ENCODE measurements around the gene KLRC4. TPM values are rescaled to one million over a fixed set of nuclear protein-coding genes. Genes with fewer than 3 reads are reported as not detected.
"Not testable (repeated sequence)": the region's sequence is repeated elsewhere in the genome, so short reads cannot be mapped to it uniquely, and the experiment has no call there.

KLRC4 gene
- total RNA-seq, 5 donors from 2014 or later (not counting 1 experiment from before 2014, with no cell fraction given), result 7.1 to 27.1 (median 17.3) TPM

GRCh38 chr12:10425938-10426337 is 16.4 kb upstream of the KLRC4 start:
- H3K27ac Mint-ChIP-seq; ATAC-seq (replicated peaks in 1 of 4); H3K4me3 ChIP-seq (ENCODE audit: control insufficient read depth in 1 of 2, extremely low read depth in 1 of 2, low read length in 1 of 2); H3K36me3 Mint-ChIP-seq; H3K36me3 ChIP-seq (ENCODE audit: control insufficient read depth in 2 of 2, extremely low read depth in 1 of 2, insufficient read depth in 1 of 2, low read length in 1 of 2); H3K9me3 Mint-ChIP-seq; H3K4me3 Mint-ChIP-seq; H3K27ac ChIP-seq (ENCODE audit: low read length); CTCF ChIA-PET; H3K27me3 Mint-ChIP-seq; H3K27me3 ChIP-seq (replicated peaks in 1 of 2; ENCODE audit: control insufficient read depth in 2 of 2, extremely low read depth in 1 of 2, insufficient read depth in 2 of 2, low read length in 1 of 2); POLR2A ChIA-PET; DNase-seq; H3K4me1 Mint-ChIP-seq; H3K4me1 ChIP-seq (ENCODE audit: control insufficient read depth in 1 of 2, extremely low read depth in 1 of 2, insufficient read depth in 2 of 2, low read length in 2 of 2); H3K9me3 ChIP-seq: not testable (repeated sequence)
- 100% methylated on average over 1 of the region's 8 CpGs for WGBS (ENCODE audit: insufficient coverage)

- H3K4me1 Mint-ChIP-seq; H3K36me3 ChIP-seq (ENCODE audit: control insufficient read depth in 2 of 2, extremely low read depth in 1 of 2, insufficient read depth in 1 of 2, low read length in 1 of 2); H3K4me1 ChIP-seq (ENCODE audit: control insufficient read depth in 1 of 2, extremely low read depth in 1 of 2, insufficient read depth in 2 of 2, low read length in 2 of 2); DNase-seq; H3K27me3 ChIP-seq (replicated peaks in 1 of 2; ENCODE audit: control insufficient read depth in 2 of 2, extremely low read depth in 1 of 2, insufficient read depth in 2 of 2, low read length in 1 of 2); H3K27ac ChIP-seq (ENCODE audit: low read length); H3K9me3 Mint-ChIP-seq; H3K4me3 ChIP-seq (ENCODE audit: control insufficient read depth in 1 of 2, extremely low read depth in 1 of 2, low read length in 1 of 2); H3K27ac Mint-ChIP-seq; H3K4me3 Mint-ChIP-seq; CTCF ChIA-PET; POLR2A ChIA-PET; H3K36me3 Mint-ChIP-seq; H3K9me3 ChIP-seq; ATAC-seq (replicated peaks in 1 of 4); H3K27me3 Mint-ChIP-seq: not testable (repeated sequence)
- WGBS (ENCODE audit: insufficient coverage), result no CpG with 5 or more reads among the region's 1 CpG
Observed at GRCh38 chr12:10424260-10424899, 14.8 kb upstream of the KLRC4 start.

- POLR2A ChIA-PET; DNase-seq; H3K36me3 ChIP-seq (ENCODE audit: control insufficient read depth in 2 of 2, extremely low read depth in 1 of 2, insufficient read depth in 1 of 2, low read length in 1 of 2); H3K4me3 Mint-ChIP-seq; H3K9me3 ChIP-seq; CTCF ChIA-PET; H3K27me3 Mint-ChIP-seq; H3K9me3 Mint-ChIP-seq; H3K4me1 Mint-ChIP-seq; H3K27ac Mint-ChIP-seq; H3K4me3 ChIP-seq (ENCODE audit: control insufficient read depth in 1 of 2, extremely low read depth in 1 of 2, low read length in 1 of 2); H3K27me3 ChIP-seq (replicated peaks in 1 of 2; ENCODE audit: control insufficient read depth in 2 of 2, extremely low read depth in 1 of 2, insufficient read depth in 2 of 2, low read length in 1 of 2); H3K36me3 Mint-ChIP-seq; H3K4me1 ChIP-seq (ENCODE audit: control insufficient read depth in 1 of 2, extremely low read depth in 1 of 2, insufficient read depth in 2 of 2, low read length in 2 of 2); H3K27ac ChIP-seq (ENCODE audit: low read length): not testable (repeated sequence)
- WGBS (ENCODE audit: insufficient coverage), result no CpG with 5 or more reads among the region's 3 CpGs
- peak in 1 of 4 experiments; percentile 35 for ATAC-seq (replicated peaks in 1 of 4)
Observed at GRCh38 chr12:10422159-10422558, 12.6 kb upstream of the KLRC4 start.

- H3K4me3 ChIP-seq (ENCODE audit: control insufficient read depth in 1 of 2, extremely low read depth in 1 of 2, low read length in 1 of 2); H3K27me3 Mint-ChIP-seq; H3K4me1 Mint-ChIP-seq; DNase-seq; H3K27ac ChIP-seq (ENCODE audit: low read length); H3K9me3 Mint-ChIP-seq; H3K36me3 Mint-ChIP-seq; H3K27ac Mint-ChIP-seq; H3K36me3 ChIP-seq (ENCODE audit: control insufficient read depth in 2 of 2, extremely low read depth in 1 of 2, insufficient read depth in 1 of 2, low read length in 1 of 2); POLR2A ChIA-PET; H3K27me3 ChIP-seq (replicated peaks in 1 of 2; ENCODE audit: control insufficient read depth in 2 of 2, extremely low read depth in 1 of 2, insufficient read depth in 2 of 2, low read length in 1 of 2); CTCF ChIA-PET; H3K4me1 ChIP-seq (ENCODE audit: control insufficient read depth in 1 of 2, extremely low read depth in 1 of 2, insufficient read depth in 2 of 2, low read length in 2 of 2); H3K9me3 ChIP-seq: not testable (repeated sequence)
- peak within 1 kb of the TSS; percentile 13 to 62 (median 24) for H3K4me3 Mint-ChIP-seq
- WGBS (ENCODE audit: insufficient coverage), result no CpG with 5 or more reads among the region's 1 CpG
- peak in 1 of 4 experiments; percentile 46 for ATAC-seq (replicated peaks in 1 of 4)
Observed at GRCh38 chr12:10420334-10420733, 10.8 kb upstream of the KLRC4 start, which contains the start of gene KLRC3. Gene KLRC3, minus strand, starts transcription at chr12:10420595. Its CDS starts 45 bp downstream, at chr12:10420550.

GRCh38 chr12:10408842-10409241 is 715 bp downstream of the KLRC4 start:
- POLR2A ChIA-PET, result no interaction called here
- CTCF ChIA-PET, result no interaction called here
- no peaks in the 10 kb centered on the region for H3K9me3 ChIP-seq
- DNase-seq, result no peak
- H3K27ac Mint-ChIP-seq, result peak overlapping the region in 1 of 2 donors; percentile 70
- no peak overlapping the region for H3K27ac ChIP-seq (ENCODE audit: low read length)
- H3K36me3 Mint-ChIP-seq, result peaks cover 3% of the 10 kb centered on the region
- H3K27me3 Mint-ChIP-seq, result peaks cover 0 to 2% of the 10 kb centered on the region in 2 donors
- H3K4me3 ChIP-seq (ENCODE audit: control insufficient read depth in 1 of 2, extremely low read depth in 1 of 2, low read length in 1 of 2), result peak overlapping the region in 1 of 2 donors; percentile 35
- no peaks in the 10 kb centered on the region for H3K4me1 ChIP-seq (ENCODE audit: control insufficient read depth in 1 of 2, extremely low read depth in 1 of 2, insufficient read depth in 2 of 2, low read length in 2 of 2)
- peaks cover 0 to 6% (median 4%) of the 10 kb centered on the region in 3 donors for H3K4me1 Mint-ChIP-seq
- no CpG with 5 or more reads among the region's 3 CpGs for WGBS (ENCODE audit: insufficient coverage)
- no peaks in the 10 kb centered on the region for H3K27me3 ChIP-seq (replicated peaks in 1 of 2; ENCODE audit: control insufficient read depth in 2 of 2, extremely low read depth in 1 of 2, insufficient read depth in 2 of 2, low read length in 1 of 2)
- peak in 3 of 4 experiments; percentile 35 to 44 (median 43) for ATAC-seq (replicated peaks in 1 of 4)
- peak overlapping the region; percentile 69 to 75 (median 74) for H3K4me3 Mint-ChIP-seq
- H3K9me3 Mint-ChIP-seq, result peaks cover 0 to 3% (median 2%) of the 10 kb centered on the region in 3 donors
- no peaks in the 10 kb centered on the region for H3K36me3 ChIP-seq (ENCODE audit: control insufficient read depth in 2 of 2, extremely low read depth in 1 of 2, insufficient read depth in 1 of 2, low read length in 1 of 2)

GRCh38 chr12:10406725-10407124 is 2.8 kb downstream of the KLRC4 start:
- peak in 2 of 4 experiments; percentile 16 to 28 for ATAC-seq (replicated peaks in 1 of 4)
- H3K27ac Mint-ChIP-seq, result peak overlapping the region; percentile 44 to 80
- CTCF ChIA-PET, result interaction anchor here in 1 of 2 donors (0.5 to 1.2 kb wide), 2 partner anchors 105 to 1023 kb away, joined by 3 to 4 read pairs; no protein-coding TSS in a partner anchor

More at GRCh38 chr12:10406725-10407124, 2.8 kb downstream of the KLRC4 start:
- POLR2A ChIA-PET, result no interaction called here
- H3K4me1 ChIP-seq (ENCODE audit: control insufficient read depth in 1 of 2, extremely low read depth in 1 of 2, insufficient read depth in 2 of 2, low read length in 2 of 2), result no peaks in the 10 kb centered on the region
- DNase-seq, result peak in 1 of 35 experiments; percentile 30
- no peak overlapping the region for H3K27ac ChIP-seq (ENCODE audit: low read length)
- Mint-ChIP-seq H3K4me1 (peaks cover 4 to 6% (median 5%) of the 10 kb centered on the region in 3 donors), H3K9me3 (peaks cover 0 to 3% (median 2%) of the 10 kb centered on the region in 3 donors), H3K36me3 (peaks cover 3% of the 10 kb centered on the region), H3K27me3 (peaks cover 0 to 2% of the 10 kb centered on the region in 2 donors), H3K4me3 (peak overlapping the region; percentile 72 to 80 (median 72))
- no peaks in the 10 kb centered on the region for H3K9me3 ChIP-seq
- H3K27me3 ChIP-seq (replicated peaks in 1 of 2; ENCODE audit: control insufficient read depth in 2 of 2, extremely low read depth in 1 of 2, insufficient read depth in 2 of 2, low read length in 1 of 2), result no peaks in the 10 kb centered on the region
- peak overlapping the region in 1 of 2 donors; percentile 32 for H3K4me3 ChIP-seq (ENCODE audit: control insufficient read depth in 1 of 2, extremely low read depth in 1 of 2, low read length in 1 of 2)
- WGBS (ENCODE audit: insufficient coverage), result 49% methylated on average over 4 of the region's 4 CpGs
- H3K36me3 ChIP-seq (ENCODE audit: control insufficient read depth in 2 of 2, extremely low read depth in 1 of 2, insufficient read depth in 1 of 2, low read length in 1 of 2), result no peaks in the 10 kb centered on the region
